Ectodermal cell (in vitro differentiated cells): Measurements from ENCODE around the gene WWTR1.

ENCODE experiments used
- H3K27ac ChIP-seq: 2 replicates; pipeline ENCODE4 v1.7.0; 2013; ENCODE audit warnings: mild to moderate bottlenecking, low read depth, low read length; ENCODE audit not compliant: insufficient read depth, poor library complexity, severe bottlenecking
- H3K27me3 ChIP-seq: 2 replicates; pipeline ENCODE4 v1.7.0; 2013; ENCODE audit warnings: mild to moderate bottlenecking, low read length; ENCODE audit not compliant: insufficient read depth, control insufficient read depth, poor library complexity, severe bottlenecking
- H3K36me3 ChIP-seq: one replicate; pipeline ENCODE4 v1.7.0; 2013; ENCODE audit warnings: low read length; ENCODE audit not compliant: control insufficient read depth, insufficient read depth
- H3K4me1 ChIP-seq: one replicate; pipeline ENCODE4 v1.7.0; 2013; ENCODE audit warnings: low read length; ENCODE audit not compliant: control insufficient read depth, insufficient read depth
- H3K4me3 ChIP-seq: 2 replicates; pipeline ENCODE4 v1.7.0; 2013; ENCODE audit warnings: low read depth, low read length, control low read depth; ENCODE audit not compliant: insufficient read depth
- H3K9me3 ChIP-seq: 2 replicates; pipeline ENCODE4 v1.7.0; 2013; ENCODE audit warnings: mild to moderate bottlenecking, low read length, moderate library complexity; ENCODE audit not compliant: control insufficient read depth
- whole genome bisulfite sequencing, 2 experiments: methylation state at CpG; one replicate each; pipeline ENCODE4 v1.1.7; 2013; ENCODE audit warnings: missing lambda C conversion rate in 2 of 2; 5-methylcytosine and 5-hydroxymethylcytosine counted together

The WWTR1 gene

GRCh38 chr3:149626671-149627070 is 31.2 kb downstream of the WWTR1 start:
- Histone ChIP-seq H3K27ac (no peak overlapping the region), H3K9me3 (no peaks in the 10 kb centered on the region), H3K4me1 (no peaks in the 10 kb centered on the region), H3K36me3 (no peaks in the 10 kb centered on the region), H3K4me3 (no peak overlapping the region), H3K27me3 (no peaks in the 10 kb centered on the region)
- 92 to 94% methylated on average over 4 of the region's 4 CpGs for WGBS, 2 experiments

- H3K9me3 ChIP-seq: no peaks in the 10 kb centered on the region
- WGBS, 2 experiments: 91 to 93% methylated on average over 4 of the region's 4 CpGs
- peaks cover 6% of the 10 kb centered on the region for H3K4me1 ChIP-seq
- H3K27ac ChIP-seq: no peak overlapping the region
- no peaks in the 10 kb centered on the region for H3K27me3 ChIP-seq
- no peaks in the 10 kb centered on the region for H3K36me3 ChIP-seq
- H3K4me3 ChIP-seq: no peak overlapping the region
Measured at GRCh38 chr3:149625795-149626194, 32.0 kb downstream of the WWTR1 start.

GRCh38 chr3:149623824-149624223 is 34.0 kb downstream of the WWTR1 start:
- H3K4me1 ChIP-seq: peaks cover 11% of the 10 kb centered on the region
- H3K4me3 ChIP-seq: no peak overlapping the region
- no peaks in the 10 kb centered on the region for H3K27me3 ChIP-seq
- H3K27ac ChIP-seq: no peak overlapping the region
- no peaks in the 10 kb centered on the region for H3K36me3 ChIP-seq
- H3K9me3 ChIP-seq: no peaks in the 10 kb centered on the region
- 96 to 97% methylated on average over 6 of the region's 6 CpGs for WGBS, 2 experiments

GRCh38 chr3:149621218-149622005 is 36.4 kb downstream of the WWTR1 start:
- H3K27ac ChIP-seq: no peak overlapping the region
- 90 to 91% methylated on average over 5 of the region's 5 CpGs for WGBS, 2 experiments
- H3K36me3 ChIP-seq: no peaks in the 10 kb centered on the region
- H3K4me1 ChIP-seq: peaks cover 12% of the 10 kb centered on the region
- H3K9me3 ChIP-seq: no peaks in the 10 kb centered on the region
- no peak overlapping the region for H3K4me3 ChIP-seq
- H3K27me3 ChIP-seq: no peaks in the 10 kb centered on the region

- Histone ChIP-seq H3K4me1 (peaks cover 12% of the 10 kb centered on the region), H3K36me3 (no peaks in the 10 kb centered on the region), H3K27ac (no peak overlapping the region), H3K9me3 (no peaks in the 10 kb centered on the region), H3K4me3 (no peak overlapping the region), H3K27me3 (no peaks in the 10 kb centered on the region)
- WGBS, 2 experiments: 79 to 93% methylated on average over 1 of the region's 1 CpG
Measured at GRCh38 chr3:149620291-149621020, 37.4 kb downstream of the WWTR1 start.

- Histone ChIP-seq H3K27ac (no peak overlapping the region), H3K4me1 (peaks cover 12% of the 10 kb centered on the region), H3K9me3 (no peaks in the 10 kb centered on the region), H3K36me3 (no peaks in the 10 kb centered on the region), H3K27me3 (no peaks in the 10 kb centered on the region), H3K4me3 (no peak overlapping the region)
- 64 to 78% methylated on average over 3 to 4 of the region's 4 CpGs for WGBS, 2 experiments
Measured at GRCh38 chr3:149619136-149619535, 38.7 kb downstream of the WWTR1 start.

GRCh38 chr3:149618151-149619123 is 39.4 kb downstream of the WWTR1 start:
- Histone ChIP-seq H3K27me3 (no peaks in the 10 kb centered on the region), H3K36me3 (no peaks in the 10 kb centered on the region), H3K27ac (no peak overlapping the region), H3K9me3 (no peaks in the 10 kb centered on the region), H3K4me3 (no peak overlapping the region), H3K4me1 (peaks cover 12% of the 10 kb centered on the region)
- WGBS, 2 experiments: 73 to 78% methylated on average over 15 of the region's 15 CpGs

- Histone ChIP-seq H3K4me3 (no peak overlapping the region), H3K27me3 (no peaks in the 10 kb centered on the region), H3K27ac (no peak overlapping the region), H3K4me1 (peaks cover 6% of the 10 kb centered on the region), H3K36me3 (no peaks in the 10 kb centered on the region), H3K9me3 (no peaks in the 10 kb centered on the region)
- WGBS, 2 experiments: 93 to 94% methylated on average over 5 to 6 of the region's 6 CpGs
Measured at GRCh38 chr3:149615731-149616221, 42.0 kb downstream of the WWTR1 start.

- WGBS, 2 experiments: 93 to 100% methylated on average over 2 of the region's 2 CpGs
- no peaks in the 10 kb centered on the region for H3K36me3 ChIP-seq
Measured at GRCh38 chr3:149613988-149614387, 43.8 kb downstream of the WWTR1 start.

More at GRCh38 chr3:149613988-149614387, 43.8 kb downstream of the WWTR1 start:
- peaks cover 6% of the 10 kb centered on the region for H3K4me1 ChIP-seq
- no peak overlapping the region for H3K4me3 ChIP-seq
- H3K27ac ChIP-seq: no peak overlapping the region
- H3K9me3 ChIP-seq: no peaks in the 10 kb centered on the region
- H3K27me3 ChIP-seq: no peaks in the 10 kb centered on the region
